ENCODE data around the gene MEF2D. TPM values are rescaled to one million over a fixed set of nuclear protein-coding genes. Genes with fewer than 3 reads are reported as not detected.

MEF2D gene
- total RNA-seq, 4 donors from 2014 or later = 8.4 to 101 (median 35.1) TPM

DNA sequence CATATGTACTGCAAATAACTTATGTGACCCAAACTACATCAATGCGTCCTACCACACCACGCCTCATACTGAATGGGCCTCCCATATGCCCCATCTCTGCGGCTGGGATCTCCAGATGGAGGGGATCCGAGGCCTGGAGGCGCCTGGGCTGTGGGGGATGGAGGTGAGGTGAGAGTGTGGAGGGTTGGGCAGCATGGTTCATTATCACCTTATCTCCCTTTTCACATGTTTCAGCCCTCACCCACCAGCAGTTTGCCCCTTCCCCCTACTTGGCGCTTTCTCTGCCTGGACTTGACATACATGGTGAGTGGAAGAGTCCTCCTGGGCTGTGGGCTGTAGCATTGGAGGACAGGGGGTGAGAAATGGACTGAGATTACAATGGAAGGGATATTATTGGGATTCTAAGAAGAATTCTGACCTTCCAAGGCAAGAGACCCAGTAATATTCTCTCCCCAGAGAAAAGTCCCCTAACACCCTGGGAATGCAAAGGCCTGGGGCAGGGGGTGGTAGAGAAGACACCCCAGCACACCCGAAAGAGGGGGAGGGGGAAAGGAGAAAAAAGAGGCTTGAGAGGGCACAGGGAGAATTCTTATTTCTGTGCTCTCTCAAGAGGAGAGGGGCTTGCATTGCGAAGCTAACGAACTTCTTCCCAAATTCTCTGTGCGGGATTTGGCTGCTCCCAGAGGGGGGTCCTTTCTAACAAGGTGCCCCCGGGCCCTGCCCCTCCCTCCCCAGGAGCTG lies 61.4 kb downstream of the MEF2D start:
- no peak overlapping the region for H3K4me3 ChIP-seq
- no peaks in the 10 kb centered on the region for H3K36me3 ChIP-seq
- peaks cover 23 to 68% of the 10 kb centered on the region in 2 donors for H3K27me3 ChIP-seq
- no peaks in the 10 kb centered on the region for H3K9me3 ChIP-seq
- H3K27ac ChIP-seq = no peak overlapping the region
- intact Hi-C loops (cut with DNase I; ENCODE audit: low total_unique reads) = no loop called here
- DNase-seq = no peak
- TF ChIP-seq POLR2A (IDR thresholded peaks at IDR 0.05) (no peak), CTCF (IDR thresholded peaks at IDR 0.05) (no peak)
- H3K4me1 ChIP-seq = peaks cover 0 to 12% of the 10 kb centered on the region in 2 donors

GRCh38 chr1:156438278-156438987 lies 62.1 kb downstream of the MEF2D start:
- Histone ChIP-seq H3K9me3 (no peaks in the 10 kb centered on the region), H3K27ac (no peak overlapping the region), H3K27me3 (peaks cover 25 to 72% of the 10 kb centered on the region in 2 donors), H3K36me3 (no peaks in the 10 kb centered on the region), H3K4me1 (peaks cover 0 to 12% of the 10 kb centered on the region in 2 donors), H3K4me3 (no peak overlapping the region)
- TF ChIP-seq CTCF (IDR thresholded peaks at IDR 0.05) = no peak
- no peak for TF ChIP-seq POLR2A (IDR thresholded peaks at IDR 0.05)
- DNase-seq = no peak
- intact Hi-C loops (cut with DNase I; ENCODE audit: low total_unique reads) = no loop called here

DNA sequence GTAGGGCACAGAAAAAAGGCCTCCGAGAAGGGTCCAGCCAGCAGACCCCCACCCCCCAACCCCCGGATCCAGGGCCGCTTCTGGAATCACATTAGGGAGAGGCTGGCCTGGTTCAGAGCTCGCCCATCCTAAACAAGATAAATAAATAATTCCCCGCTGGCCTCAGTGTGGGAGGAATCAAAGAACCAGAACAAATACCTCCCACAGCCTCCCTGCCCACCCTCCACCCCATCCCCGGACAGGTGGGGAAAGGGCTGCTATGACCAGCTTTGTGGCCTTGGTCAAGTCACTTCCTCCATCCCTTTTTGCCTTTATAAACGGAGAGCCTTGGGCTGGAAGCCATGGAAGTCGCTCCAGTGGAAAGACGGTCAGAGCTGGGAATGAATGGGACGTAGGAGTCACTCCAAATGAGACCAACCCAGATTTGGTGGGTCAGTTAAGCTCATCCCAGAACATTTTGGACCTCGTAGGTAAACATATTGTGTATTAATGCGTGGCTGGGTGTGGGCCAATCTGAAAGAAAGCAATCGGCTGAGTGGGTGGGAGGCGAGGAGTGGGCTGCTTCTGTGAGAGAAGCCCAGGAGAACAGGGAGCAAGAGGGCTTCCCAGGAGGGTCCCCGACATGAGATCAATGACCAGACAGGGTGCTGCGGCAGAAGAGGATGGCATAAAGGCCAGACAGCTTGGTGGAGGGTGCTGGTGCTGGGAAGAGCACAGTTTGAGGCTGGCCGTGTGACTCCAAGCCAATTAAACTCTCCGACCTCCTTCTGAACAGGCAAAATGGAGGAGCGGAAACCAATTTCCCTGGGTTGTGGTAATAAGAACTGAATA lies 63.3 kb downstream of the MEF2D start:
- intact Hi-C loops (cut with DNase I; ENCODE audit: low total_unique reads) = no loop called here
- no peak for DNase-seq

GRCh38 chr1:156436141-156437036 lies 64.2 kb downstream of the MEF2D start:
- TF ChIP-seq POLR2A (IDR thresholded peaks at IDR 0.05) = no peak
- H3K4me3 ChIP-seq = peak overlapping the region in 1 of 2 donors; percentile 2
- H3K36me3 ChIP-seq = no peaks in the 10 kb centered on the region
- intact Hi-C loops (cut with DNase I; ENCODE audit: low total_unique reads) = no loop called here
- no peak for DNase-seq
- H3K27ac ChIP-seq = no peak overlapping the region
- peaks cover 26 to 81% of the 10 kb centered on the region in 2 donors for H3K27me3 ChIP-seq
- H3K4me1 ChIP-seq = peaks cover 0 to 12% of the 10 kb centered on the region in 2 donors
- H3K9me3 ChIP-seq = no peaks in the 10 kb centered on the region

More for the DNA sequence above, 63.3 kb downstream of the MEF2D start:
- H3K36me3 ChIP-seq = no peaks in the 10 kb centered on the region
- no peak overlapping the region for H3K4me3 ChIP-seq
- no peaks in the 10 kb centered on the region for H3K9me3 ChIP-seq
- TF ChIP-seq POLR2A (IDR thresholded peaks at IDR 0.05) = no peak
- TF ChIP-seq CTCF (IDR thresholded peaks at IDR 0.05) = no peak
- peaks cover 0 to 12% of the 10 kb centered on the region in 2 donors for H3K4me1 ChIP-seq
- H3K27me3 ChIP-seq = peaks cover 25 to 83% of the 10 kb centered on the region in 2 donors
- H3K27ac ChIP-seq = no peak overlapping the region

All from uterus (tissue), 4 donors.